NCI-H146 (cell line): ENCODE measurements around the gene NIT1.
A peak's percentile ranks its signal among the peaks of the same experiment; 100 is the strongest.

Source experiments
- DNase-seq: peaks from one replicate; lab custom pipeline; 2025; lab: John Stamatoyannopoulos, UW

The NIT1 gene

GRCh38 chr1:161157867-161158266 lies 40.0 kb downstream of the NIT1 start:
- no peak for DNase-seq

GRCh38 chr1:161158316-161159010 lies 40.6 kb downstream of the NIT1 start:
- DNase-seq: no peak

- DNase-seq: peak; percentile 92
These were observed 41.4 kb downstream of the NIT1 start, which contains the start of gene USP21 for GRCh38 chr1:161159087-161159912. TSS of gene USP21 (plus strand) at chr1:161159500. CDS start at chr1:161160641, 1,141 bp downstream.

GRCh38 chr1:161159913-161160243 lies 42.0 kb downstream of the NIT1 start:
- DNase-seq: no peak

GRCh38 chr1:161160671-161161145 lies 42.8 kb downstream of the NIT1 start:
- no peak for DNase-seq

GRCh38 chr1:161161652-161162051 lies 43.7 kb downstream of the NIT1 start:
- no peak for DNase-seq

- DNase-seq: no peak
These were observed 44.1 kb downstream of the NIT1 start for GRCh38 chr1:161162052-161162451.

GRCh38 chr1:161162806-161163205 lies 44.9 kb downstream of the NIT1 start:
- no peak for DNase-seq

GRCh38 chr1:161163793-161164192 lies 45.9 kb downstream of the NIT1 start:
- DNase-seq: no peak

- DNase-seq: no peak
These were observed 47.2 kb downstream of the NIT1 start for GRCh38 chr1:161164901-161165610.

GRCh38 chr1:161165742-161166668 lies 48.1 kb downstream of the NIT1 start, which contains the start of gene PPOX:
TSS of gene PPOX (plus strand) at chr1:161166426. CDS start at chr1:161166848, 422 bp downstream.
- DNase-seq: peak; percentile 97

- peak; percentile 52 for DNase-seq
These were observed 49.0 kb downstream of the NIT1 start for GRCh38 chr1:161166669-161167548.

- no peak for DNase-seq
These were observed 51.0 kb downstream of the NIT1 start for GRCh38 chr1:161168906-161169305.
